ENCODE data around the gene TYK2.
"Not testable (repeated sequence)": the region's sequence is repeated elsewhere in the genome, so short reads cannot be mapped to it uniquely, and the experiment has no call there.

The TYK2 gene

DNA sequence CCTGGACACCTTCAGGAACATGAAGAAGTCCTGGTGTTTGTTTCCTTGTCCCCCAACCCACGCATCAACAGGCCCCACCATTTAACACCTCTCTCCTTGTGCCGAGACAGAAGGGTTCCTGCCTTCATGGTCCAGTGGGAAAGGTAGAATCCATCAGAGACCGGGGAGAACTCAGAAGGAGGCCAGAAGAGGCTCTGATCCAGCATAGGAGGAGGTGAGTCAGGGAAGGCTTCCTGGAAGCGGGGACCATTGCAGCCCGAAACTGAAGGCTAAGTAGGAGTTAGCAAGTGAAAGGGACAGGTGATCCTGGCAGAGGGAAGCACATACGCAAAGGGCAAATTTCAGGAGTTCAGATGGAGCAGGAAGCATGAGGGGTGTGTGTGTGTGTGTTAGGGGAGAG is 41.4 kb downstream of the TYK2 start:
- H3K4me3 ChIP-seq (ENCODE audit: low read depth, low read length) = no peak overlapping the region
- in situ Hi-C loops (cut with HindIII; ENCODE audit: low sequenced_read_pairs) = no loop called here
- TF ChIP-seq, protein P1, sequence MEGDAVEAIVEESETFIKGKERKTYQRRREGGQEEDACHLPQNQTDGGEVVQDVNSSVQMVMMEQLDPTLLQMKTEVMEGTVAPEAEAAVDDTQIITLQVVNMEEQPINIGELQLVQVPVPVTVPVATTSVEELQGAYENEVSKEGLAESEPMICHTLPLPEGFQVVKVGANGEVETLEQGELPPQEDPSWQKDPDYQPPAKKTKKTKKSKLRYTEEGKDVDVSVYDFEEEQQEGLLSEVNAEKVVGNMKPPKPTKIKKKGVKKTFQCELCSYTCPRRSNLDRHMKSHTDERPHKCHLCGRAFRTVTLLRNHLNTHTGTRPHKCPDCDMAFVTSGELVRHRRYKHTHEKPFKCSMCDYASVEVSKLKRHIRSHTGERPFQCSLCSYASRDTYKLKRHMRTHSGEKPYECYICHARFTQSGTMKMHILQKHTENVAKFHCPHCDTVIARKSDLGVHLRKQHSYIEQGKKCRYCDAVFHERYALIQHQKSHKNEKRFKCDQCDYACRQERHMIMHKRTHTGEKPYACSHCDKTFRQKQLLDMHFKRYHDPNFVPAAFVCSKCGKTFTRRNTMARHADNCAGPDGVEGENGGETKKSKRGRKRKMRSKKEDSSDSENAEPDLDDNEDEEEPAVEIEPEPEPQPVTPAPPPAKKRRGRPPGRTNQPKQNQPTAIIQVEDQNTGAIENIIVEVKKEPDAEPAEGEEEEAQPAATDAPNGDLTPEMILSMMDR (IDR thresholded peaks at IDR 0.05; ENCODE audit: low read depth, low read length, missing control alignments) = no peak
- no peak for DNase-seq (ENCODE audit: low read depth)

DNA sequence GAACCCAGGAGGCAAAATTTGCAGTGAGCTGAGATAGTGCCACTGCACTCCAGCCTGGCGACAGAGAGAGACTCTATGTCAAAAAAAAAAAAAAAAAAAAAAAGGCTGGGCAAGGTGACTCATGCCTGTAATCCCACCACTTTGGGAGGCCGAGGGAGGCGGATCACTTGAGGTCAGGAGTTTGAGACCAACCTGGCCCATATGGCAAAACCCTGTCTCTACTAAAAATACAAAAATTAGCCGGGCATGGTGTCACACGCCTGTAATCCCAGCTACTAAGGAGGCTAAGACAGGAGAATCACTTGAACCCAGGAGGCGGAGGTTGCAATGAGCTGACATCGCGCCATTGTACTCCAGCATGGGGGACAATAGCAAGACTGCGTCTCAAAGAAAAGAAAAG is 43.6 kb downstream of the TYK2 start:
- in situ Hi-C loops (cut with HindIII; ENCODE audit: low sequenced_read_pairs); H3K4me3 ChIP-seq (ENCODE audit: low read depth, low read length); DNase-seq (ENCODE audit: low read depth): not testable (repeated sequence)

DNA sequence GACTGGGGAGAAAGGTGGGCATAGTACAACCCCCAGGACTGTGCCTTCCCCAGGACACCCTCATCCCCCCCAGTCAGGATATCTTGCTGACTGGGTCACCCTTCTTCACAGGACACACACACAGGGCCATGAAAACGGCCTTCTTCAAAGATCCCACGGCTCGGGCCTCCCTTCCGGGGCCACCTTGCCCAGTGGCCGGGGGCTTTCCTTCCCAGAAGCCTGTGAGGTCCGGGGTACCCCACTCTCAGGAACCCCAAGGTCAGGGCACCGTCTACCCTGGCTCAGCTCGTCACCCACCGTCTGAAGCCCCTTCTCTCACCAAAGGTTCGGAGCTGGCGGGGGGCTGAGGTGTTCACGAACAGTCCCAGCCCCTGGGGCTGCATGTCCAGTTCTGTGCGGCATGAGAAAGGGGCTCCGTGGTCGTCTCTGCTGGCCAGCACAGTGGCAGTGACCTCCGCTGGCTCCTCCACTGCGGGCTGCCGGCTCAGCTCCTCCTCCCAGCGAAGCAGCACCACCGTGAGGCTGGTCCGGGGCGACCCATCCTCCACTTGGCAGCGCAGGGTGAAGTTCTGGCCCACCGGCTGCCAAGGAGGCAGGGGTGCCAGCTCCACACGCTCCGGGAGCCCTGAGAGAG is 44.9 kb downstream of the TYK2 start:
- TF ChIP-seq, protein P1 (IDR thresholded peaks at IDR 0.05; ENCODE audit: low read depth, low read length, missing control alignments) = no peak
- DNase-seq (ENCODE audit: low read depth) = no peak
- H3K4me3 ChIP-seq (ENCODE audit: low read depth, low read length) = peak overlapping the region; percentile 68
- in situ Hi-C loops (cut with HindIII; ENCODE audit: low sequenced_read_pairs) = no loop called here

DNA sequence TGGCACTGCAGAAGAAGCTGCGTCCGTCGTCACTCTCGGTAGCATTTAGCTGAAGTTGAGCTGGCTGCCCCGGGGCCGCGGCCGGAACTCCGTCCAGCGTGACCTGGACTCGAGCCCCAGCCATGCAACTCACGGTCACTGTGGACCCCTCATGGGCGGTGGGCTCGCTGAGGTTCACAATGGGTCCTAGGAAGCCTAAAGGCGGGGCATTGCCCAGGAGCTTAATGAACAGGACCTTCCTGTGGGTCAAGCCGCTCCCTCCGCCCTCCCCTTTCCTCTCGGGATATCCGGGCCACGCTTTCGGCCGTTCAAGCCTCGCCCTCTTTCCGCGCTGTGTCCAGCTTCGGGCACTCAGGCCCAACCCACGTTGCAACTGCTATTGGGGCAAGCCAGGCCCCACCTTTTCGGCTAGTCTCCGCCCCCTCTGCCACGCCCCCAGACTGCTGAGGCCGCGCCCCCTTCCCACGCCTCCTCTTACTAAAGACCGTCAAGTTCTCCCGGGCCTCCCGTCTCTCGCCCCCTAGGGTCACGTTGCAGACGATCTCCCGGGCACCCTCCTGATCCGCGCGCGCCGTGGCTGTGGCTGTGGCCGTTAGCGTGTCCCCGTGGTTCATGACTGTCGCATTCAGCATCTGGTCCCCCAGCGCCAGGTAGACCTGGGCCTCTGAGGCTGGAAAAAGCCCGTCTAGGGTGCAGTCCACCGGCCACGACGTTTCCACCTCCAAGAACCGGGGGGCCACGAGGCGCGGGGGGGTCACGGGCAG is 45.6 kb downstream of the TYK2 start:
- TF ChIP-seq, protein P1 (IDR thresholded peaks at IDR 0.05; ENCODE audit: low read depth, low read length, missing control alignments) = no peak
- DNase-seq (ENCODE audit: low read depth) = peak; percentile 82
- H3K4me3 ChIP-seq (ENCODE audit: low read depth, low read length) = peak overlapping the region; percentile 68
- in situ Hi-C loops (cut with HindIII; ENCODE audit: low sequenced_read_pairs) = no loop called here

DNA sequence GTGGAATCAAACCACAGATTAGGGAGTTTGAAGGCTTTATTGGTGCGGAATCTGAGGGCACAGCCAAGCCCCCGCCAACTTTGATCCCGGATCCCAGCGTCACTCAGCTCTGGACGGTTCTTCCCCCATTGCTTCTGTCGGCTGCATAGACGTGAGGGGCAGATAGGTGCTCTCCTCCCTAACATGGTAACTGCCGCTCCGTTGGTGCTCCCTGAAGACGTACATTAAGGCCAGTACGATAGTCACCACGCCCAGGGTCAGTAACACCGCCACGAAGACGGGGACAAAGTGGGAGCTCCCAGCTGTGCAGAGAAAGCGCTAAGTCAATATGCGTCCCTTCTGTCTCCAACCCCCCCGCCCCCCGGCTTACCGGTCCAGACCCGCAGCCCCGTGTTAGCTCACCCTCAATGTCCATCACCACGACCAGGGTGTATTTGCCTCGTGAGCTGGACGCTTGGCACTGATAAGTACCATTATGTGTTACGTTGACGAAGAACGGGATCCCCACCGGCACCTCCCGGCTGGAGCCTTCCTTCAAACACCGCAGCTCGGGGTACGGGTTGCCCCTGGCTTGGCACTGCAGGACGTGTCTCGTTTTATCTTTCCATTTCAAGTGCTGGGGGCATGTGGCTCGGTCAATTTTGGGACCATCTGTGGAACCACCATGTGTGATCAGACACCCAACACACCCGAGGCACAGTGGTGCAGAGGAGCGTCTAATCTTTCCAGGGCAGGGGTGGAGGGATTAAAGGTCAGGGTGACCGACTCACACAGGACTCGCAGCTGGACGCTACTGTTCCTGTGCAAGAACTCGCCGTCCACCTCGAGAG is 46.4 kb downstream of the TYK2 start:
- in situ Hi-C loops (cut with HindIII; ENCODE audit: low sequenced_read_pairs) = no loop called here
- peak overlapping the region; percentile 68 for H3K4me3 ChIP-seq (ENCODE audit: low read depth, low read length)
- no peak for DNase-seq (ENCODE audit: low read depth)
- TF ChIP-seq, protein P1 (IDR thresholded peaks at IDR 0.05; ENCODE audit: low read depth, low read length, missing control alignments) = no peak

DNA sequence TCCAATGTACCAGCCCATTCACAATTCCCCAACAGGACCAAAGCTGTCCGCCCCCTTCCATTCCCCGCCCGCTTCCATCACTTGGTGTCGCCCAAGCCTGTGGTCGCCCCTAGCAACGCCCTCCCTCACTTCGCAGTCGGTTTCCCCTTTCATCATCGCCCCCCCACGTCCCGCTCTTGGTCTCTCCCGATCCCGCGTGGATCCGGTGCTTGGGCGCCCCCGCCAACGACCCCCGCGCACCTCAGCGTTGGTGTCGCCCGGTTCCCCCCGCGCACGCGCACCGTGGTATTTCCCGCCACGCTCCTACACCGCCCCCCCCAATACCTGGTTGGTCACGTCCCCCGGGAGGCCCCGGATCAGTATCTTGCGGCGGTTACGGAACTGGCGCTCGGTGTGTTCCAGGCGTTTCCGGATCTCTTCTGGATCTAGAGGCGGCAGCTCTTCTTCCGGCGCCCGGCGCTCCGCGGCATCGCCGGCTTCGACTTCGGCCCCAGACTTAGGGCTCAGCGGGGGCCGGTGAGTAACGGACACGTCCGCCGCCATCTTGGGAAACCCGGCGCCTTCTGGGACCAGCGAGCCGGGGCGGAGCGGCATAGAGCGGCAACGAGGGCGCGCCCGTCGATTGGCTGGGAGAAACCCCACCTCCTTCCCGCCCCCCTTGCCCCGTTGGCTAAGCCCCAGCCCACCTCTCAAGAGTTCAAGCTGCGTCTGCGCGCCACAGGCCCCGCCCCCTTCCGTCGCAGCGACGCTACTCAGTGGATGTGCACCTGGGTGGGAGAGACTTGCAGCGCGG is 47.2 kb downstream of the TYK2 start, which contains the start of gene RAVER1:
Gene RAVER1, minus strand, starts transcription at position 565 of the 793 bp plus-strand sequence. Its CDS starts 22 bp downstream, at position 543.
- in situ Hi-C loops (cut with HindIII; ENCODE audit: low sequenced_read_pairs) = no loop called here
- H3K4me3 ChIP-seq (ENCODE audit: low read depth, low read length) = peak within 1 kb of the TSS; percentile 68
- TF ChIP-seq, protein P1 (IDR thresholded peaks at IDR 0.05; ENCODE audit: low read depth, low read length, missing control alignments) = no peak
- peak; percentile 95 for DNase-seq (ENCODE audit: low read depth)

All from astrocyte of the cerebellum (primary cell).